Fibroblast of mammary gland (primary cell): ENCODE data around the gene ARHGEF38.

Experiments
- DNase-seq: peaks from one replicate; pipeline ENCODE4 v3.0.0-alpha.2; 2010; ENCODE audit warnings: low read depth
- H3K4me3 ChIP-seq: 2 replicates; pipeline ENCODE4 v1.5.1; 2011; ENCODE audit warnings: low read depth, mild to moderate bottlenecking, low read length, moderate library complexity; ENCODE audit not compliant: control insufficient read depth
- CTCF ChIP-seq: conservative IDR thresholded peaks from 2 replicates; pipeline ENCODE4 v1.5.1; 2011; ENCODE audit warnings: low read depth, low read length, inconsistent platforms; ENCODE audit not compliant: control insufficient read depth, insufficient read depth

The ARHGEF38 gene, protein sequence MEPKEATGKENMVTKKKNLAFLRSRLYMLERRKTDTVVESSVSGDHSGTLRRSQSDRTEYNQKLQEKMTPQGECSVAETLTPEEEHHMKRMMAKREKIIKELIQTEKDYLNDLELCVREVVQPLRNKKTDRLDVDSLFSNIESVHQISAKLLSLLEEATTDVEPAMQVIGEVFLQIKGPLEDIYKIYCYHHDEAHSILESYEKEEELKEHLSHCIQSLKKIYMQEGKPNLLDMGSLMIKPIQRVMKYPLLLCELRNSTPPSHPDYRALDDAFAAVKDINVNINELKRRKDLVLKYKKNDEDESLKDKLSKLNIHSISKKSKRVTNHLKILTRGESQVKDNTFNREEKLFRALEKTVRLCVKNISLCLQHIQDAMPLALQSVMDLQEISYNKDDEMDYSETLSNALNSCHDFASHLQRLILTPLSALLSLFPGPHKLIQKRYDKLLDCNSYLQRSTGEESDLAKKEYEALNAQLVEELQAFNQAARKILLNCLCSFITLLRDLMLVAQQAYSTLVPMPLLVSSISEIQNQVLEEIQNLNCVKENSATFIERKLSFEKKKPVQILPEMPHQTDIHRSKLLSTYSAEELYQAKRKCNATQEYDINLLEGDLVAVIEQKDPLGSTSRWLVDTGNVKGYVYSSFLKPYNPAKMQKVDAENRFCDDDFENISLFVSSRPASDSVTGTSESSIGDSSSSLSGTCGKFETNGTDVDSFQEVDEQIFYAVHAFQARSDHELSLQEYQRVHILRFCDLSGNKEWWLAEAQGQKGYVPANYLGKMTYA

GRCh38 chr4:105551965-105552746, at the start of gene ARHGEF38:
TSS of gene ARHGEF38 (plus strand) at chr4:105552620. CDS start at chr4:105552766, 146 bp downstream.
- H3K4me3 ChIP-seq, result no peak within 1 kb of the TSS
- no peak for TF ChIP-seq CTCF
- peak; percentile 15 for DNase-seq

- H3K4me3 ChIP-seq, result no peak overlapping the region
- DNase-seq, result no peak
- TF ChIP-seq CTCF, result no peak
Observed at GRCh38 chr4:105503484-105503883, 48.9 kb upstream of the ARHGEF38 start.

DNA sequence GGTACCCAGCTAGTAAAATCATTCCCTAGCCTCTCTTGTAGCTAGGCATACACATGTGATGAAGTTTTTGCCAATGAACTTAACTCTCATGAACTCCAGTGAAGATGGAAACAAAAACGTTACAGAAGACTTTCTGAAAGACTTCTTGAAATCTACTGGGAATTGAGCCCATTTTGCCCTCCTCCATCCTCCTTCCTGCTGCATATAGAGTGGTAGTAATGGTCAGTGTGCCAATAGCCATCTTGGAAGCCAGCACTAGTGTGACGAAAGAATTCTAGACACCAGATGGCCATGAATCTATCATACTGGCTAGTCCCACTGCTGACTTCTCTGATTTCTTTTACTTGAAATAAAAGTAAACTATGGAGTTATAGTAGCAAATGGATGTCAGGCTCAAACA, 47.7 kb upstream of the ARHGEF38 start:
- peak; percentile 4 for DNase-seq
- no peak for TF ChIP-seq CTCF
- H3K4me3 ChIP-seq, result no peak overlapping the region

- no peak for DNase-seq
Observed at GRCh38 chr4:105509291-105509690, 43.1 kb upstream of the ARHGEF38 start.

GRCh38 chr4:105509714-105510113, 42.7 kb upstream of the ARHGEF38 start:
- no peak for DNase-seq
- TF ChIP-seq CTCF, result no peak
- H3K4me3 ChIP-seq, result no peak overlapping the region

More at GRCh38 chr4:105509291-105509690, 43.1 kb upstream of the ARHGEF38 start:
- no peak overlapping the region for H3K4me3 ChIP-seq
- TF ChIP-seq CTCF, result no peak

DNA sequence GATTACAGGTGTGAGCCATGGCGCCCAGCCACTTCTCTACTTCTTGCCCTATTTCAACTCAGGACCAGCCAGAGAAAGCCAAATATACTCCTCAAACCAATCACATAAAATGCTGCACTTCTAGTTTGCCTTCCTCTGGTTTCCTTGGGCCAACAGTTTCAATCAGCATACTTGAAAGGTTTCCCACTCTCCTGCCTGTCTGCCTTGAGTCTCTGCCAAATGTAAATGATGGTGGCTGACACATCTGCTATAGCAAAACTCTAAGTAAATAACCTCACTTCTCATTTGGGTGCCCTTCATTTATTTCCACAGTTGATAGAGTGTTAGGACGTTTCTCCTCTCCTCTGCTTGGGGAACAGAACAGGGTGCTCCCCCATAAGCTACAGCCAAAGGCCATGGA, 42.2 kb upstream of the ARHGEF38 start:
- no peak for DNase-seq
- H3K4me3 ChIP-seq, result no peak overlapping the region
- TF ChIP-seq CTCF, result no peak
